GM19468 (cell line): Measurements from ENCODE around the gene GCK.
A peak's percentile ranks its signal among the peaks of the same experiment; 100 is the strongest.
"Not testable (repeated sequence)": the region's sequence is repeated elsewhere in the genome, so short reads cannot be mapped to it uniquely, and the experiment has no call there.

ENCODE experiments used
- ATAC-seq: cut with Tn5 transposase; IDR thresholded peaks from one replicate; pipeline ENCODE4 v1.9.1; 2021; ENCODE audit warnings: mild to moderate bottlenecking, moderate library complexity, moderate number of reproducible peaks; ENCODE audit not compliant: unreplicated experiment; ENCODE audit errors: extremely low read depth

The GCK gene

GRCh38 chr7:44210107-44210506 is 20.9 kb upstream of the GCK start:
- ATAC-seq: no peak

GRCh38 chr7:44208085-44208484 is 18.8 kb upstream of the GCK start:
- no peak for ATAC-seq

GRCh38 chr7:44206008-44206407 is 16.8 kb upstream of the GCK start:
- no peak for ATAC-seq

- no peak for ATAC-seq
Observed at GRCh38 chr7:44201813-44202212, 12.6 kb upstream of the GCK start.

- ATAC-seq: peak; percentile 95
Observed at GRCh38 chr7:44200699-44201461, 11.6 kb upstream of the GCK start, which contains the start of gene YKT6. Gene YKT6, plus strand, starts transcription at chr7:44200978. Its CDS starts 158 bp downstream, at chr7:44201136.

- ATAC-seq: not testable (repeated sequence)
Observed at GRCh38 chr7:44200163-44200562, 10.9 kb upstream of the GCK start.

- no peak for ATAC-seq
Observed at GRCh38 chr7:44197474-44197873, 8.2 kb upstream of the GCK start.

GRCh38 chr7:44196450-44196872 is 7.2 kb upstream of the GCK start:
- ATAC-seq: no peak

GRCh38 chr7:44195889-44196288 is 6.7 kb upstream of the GCK start:
- ATAC-seq: no peak

- no peak for ATAC-seq
Observed at GRCh38 chr7:44194562-44195145, 5.4 kb upstream of the GCK start.

- ATAC-seq: no peak
Observed at GRCh38 chr7:44194069-44194468, 4.8 kb upstream of the GCK start.

GRCh38 chr7:44193011-44193802 is 4.0 kb upstream of the GCK start:
- ATAC-seq: no peak

- ATAC-seq: no peak
Observed at GRCh38 chr7:44191171-44191570, 1.9 kb upstream of the GCK start.

- no peak for ATAC-seq
Observed at GRCh38 chr7:44189993-44190872, 994 bp upstream of the GCK start.

- ATAC-seq: no peak
Observed at GRCh38 chr7:44188480-44189225, 586 bp downstream of the GCK start.

- ATAC-seq: no peak
Observed at GRCh38 chr7:44187636-44188416, 1.4 kb downstream of the GCK start.

- ATAC-seq: no peak
Observed at GRCh38 chr7:44186736-44187135, 2.5 kb downstream of the GCK start.

GRCh38 chr7:44185729-44186128 is 3.5 kb downstream of the GCK start:
- no peak for ATAC-seq
